Measurements from ENCODE around the gene RECQL5.
"Not testable (repeated sequence)": the region's sequence is repeated elsewhere in the genome, so short reads cannot be mapped to it uniquely, and the experiment has no call there.

Gene RECQL5

DNA sequence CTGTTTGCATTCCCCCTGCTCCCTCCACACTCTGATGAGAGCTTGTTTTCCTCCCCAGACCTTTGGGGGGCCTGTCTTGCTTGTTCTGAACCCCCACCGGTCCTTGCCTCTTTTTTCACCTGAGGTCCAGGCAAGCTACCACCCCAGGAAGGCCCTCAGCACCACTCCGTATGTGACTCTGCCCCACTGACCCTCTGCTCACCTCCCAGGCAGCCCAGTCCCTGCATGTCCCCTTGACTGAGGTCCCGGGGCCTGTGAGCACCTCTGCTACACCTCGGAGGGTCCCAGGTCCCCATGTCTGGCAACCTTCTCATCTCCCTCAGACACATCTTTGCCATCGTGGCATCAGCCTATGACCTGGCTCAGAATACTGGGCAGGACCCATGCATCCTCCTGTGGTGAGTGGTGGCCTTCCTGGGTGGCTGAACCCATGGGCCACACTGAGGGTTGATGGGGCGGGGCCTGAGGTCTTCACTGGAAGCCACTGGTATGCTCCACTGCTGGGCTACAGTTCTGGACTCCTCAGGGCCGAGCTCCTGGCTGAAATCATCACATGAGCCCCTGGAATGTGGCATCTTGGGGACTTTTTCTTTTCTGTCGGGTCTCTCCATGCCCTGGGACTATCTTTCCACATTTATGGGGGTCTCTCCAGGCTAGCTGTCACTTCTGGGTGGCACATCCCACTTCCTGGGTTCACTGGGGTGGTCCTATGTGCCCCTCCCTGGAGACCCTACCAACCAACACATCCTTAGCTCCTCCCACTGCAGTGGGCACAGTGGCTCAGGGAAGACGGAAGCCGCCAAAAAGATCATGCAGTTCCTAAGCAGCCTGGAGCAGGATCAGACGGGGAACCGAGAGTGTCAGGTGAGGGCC is 75.9 kb downstream of the RECQL5 start:
- no peak for DNase-seq

DNA sequence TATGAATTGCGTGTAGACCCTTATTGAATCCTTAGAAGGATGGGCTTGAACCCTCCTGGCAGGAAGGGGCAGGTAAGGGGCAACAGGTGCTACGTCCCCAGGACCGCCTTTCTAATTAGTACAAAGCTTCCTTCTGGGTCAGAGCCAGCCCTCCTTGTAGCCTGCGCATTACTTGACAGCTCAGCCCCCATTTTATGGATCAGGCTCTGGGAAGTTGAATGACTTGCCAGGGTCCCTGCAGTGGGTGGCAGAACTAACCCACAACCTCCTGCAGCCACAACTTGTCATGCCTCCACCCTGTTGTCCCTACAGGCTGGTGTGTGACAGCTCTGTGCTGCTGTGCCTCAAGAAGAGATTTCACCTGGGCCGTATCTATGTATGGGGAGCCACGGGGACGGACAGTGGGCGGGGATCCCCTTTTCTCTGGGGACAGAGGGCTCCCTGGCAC is 76.6 kb downstream of the RECQL5 start:
- peak in 1 of 5 experiments; percentile 30 for DNase-seq

DNA sequence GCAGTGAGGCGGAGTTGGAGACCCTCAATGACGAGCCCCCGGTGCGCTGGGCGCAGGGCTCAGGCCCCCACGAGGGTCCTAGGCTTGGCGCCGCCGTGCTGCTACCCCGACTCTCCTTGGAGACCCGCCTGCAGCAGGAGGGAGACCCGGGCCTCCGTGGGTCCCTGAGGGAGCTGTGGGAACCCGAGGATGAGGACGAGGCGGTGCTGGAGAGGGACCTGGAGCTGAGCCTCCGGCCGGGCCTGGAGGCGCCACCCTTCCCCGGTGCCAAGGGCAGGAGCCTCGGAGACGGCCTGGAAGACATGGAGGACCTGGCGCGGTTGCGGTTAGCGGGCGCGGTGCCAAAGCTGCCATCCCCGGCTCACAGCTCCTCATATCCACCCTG is 77.0 kb downstream of the RECQL5 start:
- DNase-seq = no peak

DNA sequence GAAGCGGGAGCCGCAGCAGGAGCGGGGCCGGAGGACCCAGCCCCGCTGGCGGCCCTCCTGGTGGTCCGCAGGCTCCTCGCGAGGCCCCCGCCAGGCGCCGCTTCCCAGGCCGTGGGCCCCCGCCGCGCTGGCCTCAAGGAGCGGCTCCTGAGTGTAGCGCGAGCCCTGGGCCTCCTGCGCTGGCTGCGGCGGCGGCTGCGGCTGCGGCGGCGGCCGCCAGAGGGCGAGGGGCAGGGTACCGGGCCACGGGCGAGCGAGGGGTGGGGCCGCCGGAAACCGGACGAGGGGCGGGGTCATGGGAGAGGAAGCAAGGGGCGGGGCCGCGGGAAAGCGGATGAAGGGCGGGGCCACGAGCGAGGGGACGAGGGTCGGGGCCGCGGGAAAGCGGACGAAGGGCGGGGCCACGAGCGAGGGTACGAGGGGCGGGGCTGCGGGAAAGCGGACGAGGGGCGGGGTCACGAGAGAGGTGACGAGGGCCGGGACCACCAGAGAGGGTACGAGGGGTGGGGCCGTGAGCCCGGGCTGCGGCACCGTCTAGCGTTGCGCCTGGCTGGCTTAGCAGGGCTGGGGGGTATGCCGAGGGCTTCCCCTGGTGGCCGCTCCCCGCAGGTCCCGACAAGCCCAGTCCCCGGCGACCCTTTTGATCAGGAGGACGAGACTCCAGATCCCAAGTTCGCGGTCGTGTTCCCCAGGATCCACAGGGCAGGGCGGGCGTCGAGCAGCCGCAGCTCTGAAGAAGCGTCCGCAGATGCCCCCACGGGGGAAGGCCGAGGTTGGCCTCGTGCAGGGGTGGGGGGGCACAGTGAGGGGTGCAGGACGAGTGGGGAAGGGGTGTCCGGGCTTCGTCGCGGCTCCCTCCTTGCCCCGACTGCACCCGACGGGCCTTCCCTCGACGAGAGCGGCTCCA is 77.7 kb downstream of the RECQL5 start:
- DNase-seq = peak; percentile 81 to 95 (median 92)

DNA sequence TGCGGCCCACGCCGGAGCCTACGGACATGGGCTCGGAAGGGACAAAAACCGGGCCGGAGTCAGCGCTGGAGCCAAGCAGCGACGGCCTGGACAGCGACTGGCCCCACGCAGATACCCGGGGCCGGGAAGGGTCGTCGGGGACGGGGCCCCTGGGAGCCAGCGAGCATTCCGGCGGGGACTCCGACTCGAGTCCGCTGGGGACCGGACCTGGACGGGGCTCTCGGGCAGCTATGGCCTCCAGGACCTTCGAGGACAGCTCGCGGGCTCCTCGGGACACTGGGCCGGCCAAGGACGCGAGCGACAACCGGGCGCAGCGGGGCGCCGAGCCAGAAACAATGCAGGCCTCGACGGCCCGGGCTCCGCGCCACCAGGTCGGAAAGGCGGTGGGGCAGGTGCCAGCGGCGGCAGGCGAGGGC is 78.3 kb downstream of the RECQL5 start:
- DNase-seq = peak in 1 of 5 experiments; percentile 10

DNA sequence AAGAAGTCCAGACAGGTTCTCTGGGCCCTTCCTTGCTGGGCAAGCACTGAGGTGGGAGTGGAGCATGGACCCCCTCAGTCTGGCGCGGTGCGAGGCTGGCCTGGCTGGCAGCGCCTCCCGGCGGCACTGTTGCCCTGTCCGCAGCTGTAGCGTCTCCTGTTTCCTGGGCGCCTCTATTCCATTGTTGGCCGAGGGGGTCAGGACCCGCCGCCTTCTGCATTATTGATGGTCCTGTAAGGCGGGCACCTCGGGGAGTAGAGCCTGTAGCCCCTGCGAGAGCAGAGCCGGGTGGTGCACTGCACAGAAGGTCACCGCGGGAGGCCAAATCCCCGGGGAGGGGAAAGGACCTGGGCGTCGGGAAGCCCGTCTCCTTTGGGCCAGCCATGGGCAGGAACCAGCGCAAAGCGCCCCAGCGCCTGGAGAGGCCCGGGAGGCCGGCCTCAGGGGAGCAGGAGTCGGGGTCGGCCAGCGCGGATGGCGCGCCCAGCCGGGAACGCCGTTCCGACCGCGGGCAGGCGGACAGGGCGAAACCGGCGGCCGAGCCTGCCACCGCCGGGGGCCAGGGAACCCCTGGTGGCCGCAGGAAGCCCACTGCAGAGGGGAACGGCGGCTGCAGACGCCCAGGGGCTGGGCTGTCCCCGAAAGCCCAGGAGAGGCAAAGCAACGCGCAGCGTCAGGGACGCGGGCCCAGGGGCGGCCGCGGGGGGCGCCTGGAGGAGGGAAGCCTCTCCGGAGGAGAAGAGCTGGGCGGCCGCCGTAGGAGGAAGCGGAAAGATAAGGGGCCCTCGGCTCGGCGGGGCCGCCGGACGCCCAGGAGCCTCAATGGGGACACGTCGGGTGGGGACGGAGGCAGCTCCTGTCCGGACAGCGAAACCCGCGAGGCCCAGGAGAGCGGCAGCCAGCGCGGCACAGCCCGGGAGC is 79.0 kb downstream of the RECQL5 start, which contains the start of gene MYO15B:
MYO15B (plus strand) TSS at position 126 of the 921 bp plus-strand sequence; CDS start at position 384, 258 bp downstream.
- peak in 4 of 5 experiments; percentile 26 to 53 (median 39) for DNase-seq

DNA sequence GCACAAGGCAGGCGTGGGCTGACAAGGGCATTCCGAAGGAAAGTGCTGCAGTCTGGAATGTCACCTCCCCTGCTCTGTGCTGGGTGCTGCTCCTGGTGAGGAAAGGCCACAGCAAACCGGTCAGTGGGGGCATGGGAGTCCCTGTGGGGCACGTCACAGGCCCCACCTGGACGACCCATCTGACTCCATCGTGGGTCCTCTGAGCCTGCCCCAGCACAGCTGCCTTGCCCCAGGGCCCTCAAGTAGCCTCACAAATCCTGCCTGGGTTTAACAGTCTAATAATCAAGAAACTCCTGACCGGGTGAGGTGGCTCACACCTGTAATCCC is 82.1 kb downstream of the RECQL5 start:
- DNase-seq = no peak

DNA sequence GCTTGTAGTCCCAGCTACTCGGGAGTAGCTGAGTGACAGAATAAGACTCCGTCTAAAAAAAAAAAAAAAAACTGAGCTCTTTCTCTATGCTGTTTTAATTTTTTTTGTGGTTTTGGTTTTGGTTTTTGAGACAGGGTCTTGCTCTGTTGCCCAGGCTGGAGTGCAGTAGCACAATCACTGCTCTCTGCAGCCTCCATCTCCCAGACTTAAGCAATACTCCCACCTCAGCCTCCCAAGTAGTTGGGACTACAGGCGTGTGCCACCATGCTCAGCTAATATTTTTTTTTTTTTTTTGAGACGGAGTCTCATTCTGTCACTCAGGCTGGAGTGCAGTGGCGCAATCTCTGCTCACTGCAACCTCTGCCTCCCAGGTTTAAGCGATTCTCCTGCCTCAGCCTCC is 83.8 kb downstream of the RECQL5 start:
- DNase-seq = not testable (repeated sequence)

DNA sequence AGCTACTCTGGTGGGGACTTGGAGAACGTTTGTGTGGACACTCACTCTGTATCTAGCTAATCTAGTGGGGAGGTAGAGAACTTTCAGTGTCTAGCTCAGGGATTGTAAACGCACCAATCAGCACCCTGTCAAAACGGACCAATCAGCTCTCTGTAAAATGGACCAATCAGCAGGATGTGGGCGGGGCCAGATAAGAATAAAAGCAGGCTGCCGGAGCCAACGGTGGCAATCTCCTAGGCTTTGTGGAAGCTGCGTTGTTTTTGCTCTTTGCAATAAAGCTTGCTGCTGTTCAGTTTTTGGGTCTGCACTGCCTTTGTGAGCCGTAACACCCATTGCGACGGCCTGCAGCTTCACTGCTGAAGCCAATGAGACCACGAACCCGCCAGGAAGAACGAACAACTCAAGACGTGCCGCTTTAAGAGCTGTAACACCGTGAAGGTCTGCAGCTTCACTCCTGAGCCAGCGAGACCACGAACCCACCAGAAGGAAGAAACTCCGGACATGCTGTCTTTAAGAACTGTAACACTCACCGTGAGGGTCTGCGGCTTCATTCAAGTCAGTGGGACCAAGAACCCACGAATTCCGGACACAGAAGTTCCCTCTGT is 85.7 kb downstream of the RECQL5 start:
- DNase-seq = peak in 3 of 5 experiments; percentile 25 to 48 (median 28)

Data from T-helper 2 cell (primary cell).